Activated CD4-positive, alpha-beta T cell treated with anti-CD3 and anti-CD28 coated beads for 48 hours (primary cell): ENCODE results near the gene GCGR.

Source experiments
- DNase-seq: peaks from one replicate; pipeline ENCODE4 v3.0.0-alpha.2; 2020

Gene GCGR

DNA sequence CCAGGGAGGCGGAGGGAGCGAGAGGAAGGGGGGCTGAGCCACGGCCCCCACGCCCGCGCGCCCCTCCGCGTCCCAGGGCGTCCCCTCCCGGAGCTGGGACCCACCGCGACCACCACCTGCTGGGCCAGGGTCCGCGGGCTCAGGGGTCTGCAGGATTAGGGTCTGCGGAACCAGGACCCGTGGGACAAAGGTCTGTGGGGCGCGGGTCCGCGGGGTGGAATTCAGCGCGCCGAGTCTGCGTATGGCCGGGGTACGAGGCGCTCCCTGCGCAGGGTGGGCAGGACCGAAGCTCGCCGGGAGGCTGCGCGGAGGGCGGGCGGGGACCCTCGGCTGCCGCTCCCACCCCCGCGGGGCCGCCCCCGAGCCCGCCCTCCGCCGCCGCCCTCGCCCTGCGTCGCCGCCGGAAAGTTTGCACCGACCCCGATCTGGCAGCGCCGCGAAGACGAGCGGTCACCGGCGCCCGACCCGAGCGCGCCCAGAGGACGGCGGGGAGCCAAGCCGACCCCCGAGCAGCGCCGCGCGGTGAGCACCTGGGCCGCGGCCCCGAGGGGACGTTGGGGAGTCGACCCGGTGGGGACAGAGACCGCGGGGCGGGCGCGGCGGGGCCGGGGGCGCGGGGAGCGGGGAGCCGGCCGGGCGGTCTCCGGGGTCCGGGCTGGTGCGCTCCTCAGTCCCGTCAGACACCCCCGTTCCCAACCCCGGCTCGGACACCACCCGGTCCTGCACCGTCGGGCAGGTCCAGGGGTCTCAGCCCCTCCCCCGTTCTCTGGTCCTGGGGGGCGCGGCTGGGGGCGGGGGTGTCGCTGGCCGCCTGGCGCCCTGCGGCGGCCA, at the start of gene GCGR:
TSS of gene GCGR (plus strand) at position 423 of the 831 bp plus-strand sequence. CDS start 4,869 bp downstream, outside the sequence.
- no peak for DNase-seq

DNA sequence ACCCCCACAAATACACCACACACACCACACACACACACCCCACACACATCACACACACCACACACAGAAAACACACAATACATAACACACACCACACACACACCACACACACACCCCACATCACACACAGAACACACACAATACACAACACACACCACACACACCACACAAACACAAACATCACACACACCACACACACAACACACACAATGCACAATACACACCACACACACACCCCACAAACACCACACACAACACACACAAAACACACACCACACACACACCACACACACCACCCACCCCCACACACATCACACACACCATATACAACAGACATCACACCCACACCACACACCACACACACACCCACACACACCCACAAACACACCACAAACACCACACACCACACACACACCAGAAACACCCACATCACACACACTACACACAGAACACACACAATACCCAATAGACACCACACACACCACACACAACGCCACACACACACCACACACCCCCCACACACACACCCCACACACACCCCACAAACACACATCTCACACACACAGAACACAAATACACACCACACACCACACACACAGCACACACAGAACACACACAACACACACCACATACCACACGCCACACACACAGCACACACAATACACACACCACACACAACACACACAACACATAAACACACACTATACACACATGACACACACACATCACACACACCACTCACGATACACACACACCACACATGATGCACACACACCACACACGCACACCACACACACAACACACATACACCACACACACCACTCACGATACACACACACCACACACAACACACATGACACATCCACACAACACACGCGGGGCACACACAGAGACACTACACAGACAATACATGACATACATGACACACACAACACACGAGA, 11.0 kb upstream of the GCGR start:
- no peak for DNase-seq

DNA sequence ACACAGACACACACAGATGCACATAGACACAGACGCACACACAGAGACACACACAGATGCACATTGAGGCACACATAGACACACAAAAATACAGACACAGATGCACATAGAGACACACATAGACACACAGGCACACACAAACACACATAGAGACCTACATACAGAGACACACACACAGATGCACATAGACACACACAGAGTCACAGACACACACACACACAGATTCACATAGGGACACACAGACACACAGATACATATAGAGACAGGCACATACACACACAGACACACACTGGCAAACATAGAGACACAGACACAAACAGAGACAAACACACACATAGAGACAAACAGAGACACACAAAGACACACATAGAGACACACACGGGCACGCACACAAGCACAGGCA, 9.9 kb upstream of the GCGR start:
- no peak for DNase-seq

DNA sequence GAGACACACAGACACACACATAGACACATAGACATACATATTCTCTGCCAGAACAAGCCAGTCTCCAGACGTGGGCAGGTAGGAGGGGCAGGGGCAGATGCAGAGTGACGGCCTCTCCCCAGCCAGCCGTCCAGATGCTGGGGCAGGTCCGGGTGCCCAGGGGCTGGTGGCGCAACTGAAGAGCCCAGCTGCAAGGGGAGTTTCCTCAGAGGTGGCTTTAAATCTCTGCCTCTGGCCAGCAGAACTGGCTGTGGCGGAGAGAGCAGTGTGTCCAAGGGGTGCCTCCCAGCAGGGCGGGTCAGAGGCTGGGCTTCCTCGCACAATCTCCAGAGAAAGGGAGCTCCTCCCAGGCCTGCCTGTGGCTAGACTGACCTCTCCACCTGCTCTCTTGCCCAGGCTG, 9.4 kb upstream of the GCGR start:
- no peak for DNase-seq

DNA sequence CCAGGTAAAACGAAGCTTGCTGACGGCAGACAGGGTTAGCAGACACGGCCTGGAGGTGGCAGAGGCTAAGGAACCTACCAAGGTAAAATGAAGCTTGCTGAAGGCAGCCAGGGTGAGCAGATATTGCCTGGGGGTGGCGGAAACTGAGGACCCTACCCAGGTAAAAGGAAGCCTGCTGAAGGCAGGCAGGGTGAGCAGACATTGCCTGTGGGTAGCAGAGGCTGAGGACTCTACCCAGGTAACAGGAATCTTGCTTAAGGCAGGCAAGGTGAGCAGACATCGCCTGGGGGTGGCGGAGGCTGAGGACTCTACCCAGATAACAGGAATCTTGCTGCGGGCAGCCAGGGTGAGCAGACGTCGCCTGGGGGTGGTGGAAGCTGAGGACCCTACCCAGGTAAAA, 2.6 kb upstream of the GCGR start:
- DNase-seq: no peak

DNA sequence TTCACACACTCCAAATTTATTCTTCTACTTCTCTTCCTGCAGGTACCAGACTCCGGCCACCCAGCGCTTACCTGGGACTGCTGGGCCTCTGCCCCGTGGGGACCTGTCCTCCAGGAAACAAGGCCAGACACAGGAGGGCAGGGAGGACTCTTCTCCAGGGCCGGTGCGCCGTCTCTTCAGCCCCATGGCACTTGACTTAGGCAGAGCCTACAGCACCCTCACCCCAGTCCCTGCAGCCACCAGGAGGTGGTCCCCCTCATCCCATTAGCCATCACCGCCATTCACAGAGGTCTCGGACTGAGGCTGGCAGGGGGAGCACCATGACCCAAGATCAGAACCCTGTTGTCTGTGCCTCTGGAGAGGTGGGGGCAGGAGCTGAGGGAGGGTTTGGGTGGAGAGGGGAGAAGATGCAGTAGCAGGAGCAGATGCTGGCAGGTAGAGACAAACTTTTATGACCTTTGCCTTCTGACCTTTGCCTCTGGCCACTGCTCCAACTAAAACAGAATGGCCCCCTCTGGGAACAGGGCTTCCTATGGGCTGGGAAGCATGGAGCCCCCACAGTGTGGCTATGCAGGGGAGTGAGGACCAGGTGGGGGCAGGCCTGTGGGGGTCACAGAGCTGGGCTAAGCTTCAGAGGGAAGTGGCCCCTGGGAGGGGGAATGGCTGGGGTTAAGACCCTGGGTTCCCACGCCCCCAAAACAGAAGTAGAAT, 1.7 kb upstream of the GCGR start:
- DNase-seq: no peak

DNA sequence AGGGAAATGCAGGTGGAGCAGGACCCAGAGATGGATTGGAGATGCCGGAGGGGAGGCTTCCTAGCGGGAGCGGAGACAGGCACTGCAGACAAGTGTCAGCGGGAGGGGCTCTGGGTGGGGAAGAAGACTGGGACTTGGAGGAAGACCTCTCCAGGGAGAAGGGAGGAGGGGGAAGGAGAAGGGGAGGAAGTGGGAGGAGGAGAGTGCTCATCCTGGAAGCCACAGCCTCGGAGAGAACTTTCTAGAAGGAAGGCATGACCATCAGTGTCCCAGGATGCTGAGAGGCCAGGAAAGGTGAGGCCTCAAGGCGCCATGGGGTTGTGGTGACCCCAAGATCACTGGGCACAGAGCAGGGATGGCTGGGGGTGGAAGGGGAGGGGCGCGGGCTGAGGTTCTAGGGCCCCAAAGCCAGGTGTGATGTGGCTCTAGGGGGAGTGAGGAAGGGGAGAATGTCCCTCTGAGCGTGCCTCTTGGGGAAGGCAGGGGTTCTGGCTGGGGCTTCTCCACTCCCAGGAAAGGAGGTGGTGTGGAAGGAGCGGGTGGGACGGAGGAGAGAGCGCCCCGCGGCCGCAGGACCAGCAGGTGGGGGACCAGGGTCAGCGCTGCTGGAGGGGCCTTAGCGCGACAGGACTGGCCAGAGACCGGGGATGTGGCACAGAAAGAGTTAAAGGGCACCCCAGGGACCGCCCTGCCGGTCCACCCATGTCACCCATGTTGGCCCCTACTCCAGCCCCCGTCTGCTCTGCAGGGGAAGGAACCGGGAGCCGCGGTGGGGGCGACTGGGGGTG, 900 bp upstream of the GCGR start:
- DNase-seq: no peak

DNA sequence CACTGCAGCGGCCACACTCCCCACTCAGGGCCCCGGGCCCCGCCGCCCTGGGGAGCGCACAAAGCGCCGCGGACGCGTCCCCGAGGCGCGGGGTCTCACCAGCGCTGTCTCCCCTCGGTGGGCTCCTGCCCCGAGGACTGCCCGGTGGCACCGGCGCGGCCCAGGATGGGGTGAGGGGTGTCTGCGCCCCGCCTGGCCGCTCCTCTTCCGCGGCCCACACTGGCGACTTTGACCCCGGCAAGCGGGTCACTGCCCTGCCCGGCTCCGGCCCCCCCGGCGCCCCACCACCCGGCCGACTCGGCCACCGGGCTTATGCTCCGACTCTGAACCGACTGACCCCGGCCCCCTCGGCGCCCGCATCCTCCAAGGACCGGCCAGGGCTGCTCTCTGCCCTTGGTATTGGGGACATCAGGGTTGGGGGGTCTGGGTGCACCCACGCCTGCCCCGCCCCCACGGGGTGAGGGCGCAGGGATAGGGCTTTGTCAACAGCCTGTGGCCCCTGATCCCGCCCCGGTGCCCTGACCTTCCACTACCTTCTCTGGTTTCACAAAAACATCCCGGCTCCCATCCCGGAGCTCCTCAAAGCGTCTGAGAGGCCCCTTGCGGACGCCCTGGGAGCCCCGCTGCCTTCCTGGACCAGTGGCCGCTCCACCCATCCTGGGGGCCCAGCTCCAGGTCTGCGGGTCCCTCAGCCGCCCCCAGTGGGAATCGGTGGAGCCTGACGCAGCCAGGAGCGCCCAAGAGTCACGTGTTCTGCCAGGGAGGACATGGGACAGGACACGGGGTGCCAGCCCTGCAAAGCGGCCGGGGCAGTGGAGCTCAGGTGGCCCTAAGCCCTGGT, 829 bp downstream of the GCGR start:
- DNase-seq: no peak

DNA sequence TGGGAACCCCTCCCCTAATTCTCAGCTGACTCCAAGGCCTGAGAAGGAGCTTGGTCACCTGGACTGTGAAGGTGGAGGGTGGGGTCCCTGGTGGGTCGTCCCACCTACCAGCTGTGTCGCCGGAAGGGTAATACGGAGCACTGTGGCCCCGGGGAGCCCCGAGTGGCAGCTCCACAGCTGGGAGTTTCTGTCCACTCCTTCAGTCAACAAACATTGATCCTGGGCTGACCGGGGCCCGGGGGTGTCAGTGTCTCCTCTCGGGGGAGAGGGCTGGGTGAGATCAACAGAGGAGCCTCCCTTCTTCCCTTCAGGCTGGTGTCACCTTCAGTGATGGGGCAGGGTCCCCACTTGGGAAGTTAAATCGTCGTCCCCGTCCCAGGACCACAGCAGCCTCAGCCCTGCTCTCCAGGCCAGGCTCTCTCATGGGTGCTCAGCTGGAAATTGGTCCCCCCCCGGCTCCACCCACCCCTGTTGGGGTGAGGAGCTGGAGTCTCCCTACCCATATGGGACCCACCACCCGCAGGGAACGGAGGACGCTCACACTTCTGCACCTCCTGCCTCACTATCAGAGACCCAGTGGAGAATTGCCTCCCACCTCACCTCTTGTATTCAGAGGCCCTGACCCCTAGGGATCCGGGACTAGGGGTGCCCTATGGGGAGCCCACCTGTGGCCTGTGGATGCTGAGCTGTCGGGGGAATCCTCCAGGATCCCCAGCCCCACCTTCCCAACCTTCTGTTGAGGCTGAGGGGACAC, 1.9 kb downstream of the GCGR start:
- DNase-seq: no peak

DNA sequence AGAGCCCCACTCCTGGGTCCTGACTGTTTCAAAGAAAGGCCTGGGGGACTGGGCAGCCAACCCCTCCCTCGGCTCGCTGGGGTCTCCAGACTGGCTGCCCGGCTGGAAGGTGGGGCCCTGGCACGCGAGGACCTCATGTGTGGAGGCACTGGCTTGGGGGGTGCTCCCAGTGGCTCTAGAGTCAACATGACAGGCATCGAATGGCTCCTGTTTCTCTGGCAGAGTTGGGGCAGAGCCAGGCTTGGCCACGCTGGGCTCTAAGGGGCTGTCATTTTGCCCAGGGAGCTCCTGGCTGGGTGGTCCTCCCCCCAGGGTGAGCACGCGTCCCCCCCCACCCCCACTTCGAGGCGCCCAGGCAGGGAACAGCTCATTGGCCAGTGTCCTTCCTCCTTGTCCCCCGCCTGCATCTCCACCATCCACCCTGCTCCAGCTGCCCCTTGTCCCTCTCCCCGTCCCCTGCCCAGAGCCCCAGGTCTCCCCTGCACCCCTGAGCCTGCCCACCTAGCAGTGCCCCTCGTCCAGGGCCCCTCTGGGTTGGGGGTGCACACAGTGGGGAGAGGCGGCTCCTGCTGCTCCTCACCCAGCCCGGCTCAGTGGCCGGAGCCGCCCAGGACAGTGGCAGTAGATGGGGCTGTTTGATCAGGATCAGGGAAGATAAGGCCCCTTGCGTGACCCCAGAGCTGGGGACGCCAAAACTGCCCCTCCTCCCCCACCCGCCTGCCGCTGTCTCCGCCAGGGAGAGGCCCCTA, 2.7 kb downstream of the GCGR start:
- DNase-seq: no peak

DNA sequence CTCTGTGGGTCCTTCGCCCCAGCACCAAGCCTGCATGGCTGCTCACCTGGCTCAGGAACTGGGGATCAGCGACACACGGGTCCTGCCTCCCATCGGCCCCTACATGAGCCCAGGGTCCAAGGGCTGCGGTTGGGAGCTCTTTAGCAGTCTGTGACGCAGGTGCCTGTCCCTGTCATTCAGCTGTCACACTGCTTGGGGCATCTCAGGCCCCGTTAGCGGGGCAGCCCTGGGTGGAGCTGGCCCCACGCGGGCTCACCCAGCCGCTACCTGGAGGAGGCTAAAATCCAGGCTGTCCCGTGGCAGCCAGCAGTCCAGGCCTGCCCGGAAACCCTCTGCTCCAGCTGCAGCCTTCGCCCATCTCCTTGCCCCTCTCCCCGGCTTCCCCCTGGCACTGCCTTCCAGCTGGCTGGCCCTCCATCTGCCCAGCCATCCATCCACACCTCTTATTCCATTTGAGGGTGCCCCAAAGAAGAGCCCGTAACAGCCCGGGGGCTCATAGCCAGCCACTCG, 3.3 kb downstream of the GCGR start:
- no peak for DNase-seq

DNA sequence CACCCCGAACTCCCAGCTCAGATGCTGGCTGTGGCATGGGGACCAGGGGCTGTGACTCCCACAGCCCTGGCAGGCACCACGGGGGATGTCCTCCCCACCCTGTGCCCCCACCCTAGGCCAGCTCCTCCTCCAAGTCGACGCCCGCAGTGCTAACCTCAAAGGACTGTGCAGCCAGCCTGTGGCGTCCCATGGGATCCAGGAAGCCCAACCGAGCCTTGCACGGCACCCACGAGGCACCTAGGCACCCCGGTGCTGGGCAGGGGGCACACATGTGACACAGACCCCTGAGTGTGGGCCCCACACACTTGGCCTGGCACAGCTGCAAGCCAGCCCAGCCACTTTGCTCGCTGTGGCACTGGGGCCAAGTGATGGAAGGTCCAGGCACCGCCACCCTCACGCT, 3.9 kb downstream of the GCGR start:
- no peak for DNase-seq

DNA sequence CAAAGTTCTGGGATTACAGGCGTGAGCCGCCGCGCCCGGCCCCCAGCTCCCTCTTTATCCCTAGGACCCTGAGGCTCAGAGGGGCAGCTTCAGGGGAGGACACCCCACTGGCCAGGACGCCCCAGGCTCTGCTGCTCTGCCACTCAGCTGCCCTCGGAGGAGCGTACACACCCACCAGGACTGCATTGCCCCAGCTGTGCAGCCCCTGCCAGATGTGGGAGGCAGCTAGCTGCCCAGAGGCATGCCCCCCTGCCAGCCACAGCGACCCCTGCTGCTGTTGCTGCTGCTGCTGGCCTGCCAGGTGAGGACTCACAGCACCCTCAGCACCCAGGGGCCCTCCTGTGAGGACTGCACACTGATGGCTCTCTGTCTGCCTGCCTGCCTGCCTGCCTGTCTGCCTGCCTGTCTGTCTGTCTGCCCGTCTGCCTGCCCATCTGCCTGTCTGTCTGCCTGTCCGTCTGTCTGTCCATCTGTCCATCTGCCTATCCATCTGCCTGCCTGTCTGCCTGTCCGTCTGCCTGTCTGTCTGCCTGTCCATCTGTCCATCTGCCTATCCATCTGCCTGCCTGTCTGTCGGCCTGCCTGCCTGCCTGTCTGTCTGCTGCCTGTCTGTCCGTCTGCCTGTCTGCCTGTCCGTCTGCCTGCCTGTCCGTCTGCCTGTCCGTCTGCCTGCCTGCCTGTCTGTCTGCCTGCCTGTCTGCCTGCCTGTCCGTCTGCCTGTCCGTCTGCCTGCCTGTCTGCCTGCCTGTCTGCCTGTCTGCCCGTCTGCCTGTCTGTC, 5.0 kb downstream of the GCGR start:
- no peak for DNase-seq

DNA sequence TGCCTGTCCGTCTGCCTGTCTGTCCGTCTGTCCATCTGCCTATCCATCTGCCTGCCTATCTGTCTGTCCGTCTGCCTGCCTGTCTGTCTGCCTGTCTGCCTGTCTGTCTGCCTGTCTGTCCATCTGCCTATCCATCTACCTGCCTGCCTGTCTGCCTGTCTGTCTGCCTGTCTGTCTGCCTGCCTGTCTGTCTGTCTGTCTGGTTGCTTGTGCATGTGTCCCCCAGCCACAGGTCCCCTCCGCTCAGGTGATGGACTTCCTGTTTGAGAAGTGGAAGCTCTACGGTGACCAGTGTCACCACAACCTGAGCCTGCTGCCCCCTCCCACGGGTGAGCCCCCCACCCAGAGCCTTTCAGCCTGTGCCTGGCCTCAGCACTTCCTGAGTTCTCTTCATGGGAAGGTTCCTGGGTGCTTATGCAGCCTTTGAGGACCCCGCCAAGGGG, 5.6 kb downstream of the GCGR start:
- no peak for DNase-seq

DNA sequence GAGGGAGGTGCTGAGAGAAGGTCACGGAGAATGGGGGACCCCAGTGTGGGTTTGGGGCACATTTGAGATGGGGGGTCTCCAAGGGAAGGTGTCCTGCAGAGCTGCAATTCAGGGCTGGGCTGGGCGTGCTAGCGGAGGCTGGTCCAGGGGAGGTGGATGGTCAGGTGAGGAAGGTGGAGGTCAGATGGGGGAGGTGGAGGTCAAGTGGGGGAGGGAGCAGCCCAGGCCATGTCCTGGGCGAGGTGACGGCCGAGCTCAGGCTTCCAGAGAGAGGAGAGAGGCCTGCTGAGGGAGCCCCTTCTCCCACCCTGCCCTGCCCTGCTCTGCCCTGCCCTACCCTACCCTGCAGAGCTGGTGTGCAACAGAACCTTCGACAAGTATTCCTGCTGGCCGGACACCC, 6.5 kb downstream of the GCGR start:
- no peak for DNase-seq

DNA sequence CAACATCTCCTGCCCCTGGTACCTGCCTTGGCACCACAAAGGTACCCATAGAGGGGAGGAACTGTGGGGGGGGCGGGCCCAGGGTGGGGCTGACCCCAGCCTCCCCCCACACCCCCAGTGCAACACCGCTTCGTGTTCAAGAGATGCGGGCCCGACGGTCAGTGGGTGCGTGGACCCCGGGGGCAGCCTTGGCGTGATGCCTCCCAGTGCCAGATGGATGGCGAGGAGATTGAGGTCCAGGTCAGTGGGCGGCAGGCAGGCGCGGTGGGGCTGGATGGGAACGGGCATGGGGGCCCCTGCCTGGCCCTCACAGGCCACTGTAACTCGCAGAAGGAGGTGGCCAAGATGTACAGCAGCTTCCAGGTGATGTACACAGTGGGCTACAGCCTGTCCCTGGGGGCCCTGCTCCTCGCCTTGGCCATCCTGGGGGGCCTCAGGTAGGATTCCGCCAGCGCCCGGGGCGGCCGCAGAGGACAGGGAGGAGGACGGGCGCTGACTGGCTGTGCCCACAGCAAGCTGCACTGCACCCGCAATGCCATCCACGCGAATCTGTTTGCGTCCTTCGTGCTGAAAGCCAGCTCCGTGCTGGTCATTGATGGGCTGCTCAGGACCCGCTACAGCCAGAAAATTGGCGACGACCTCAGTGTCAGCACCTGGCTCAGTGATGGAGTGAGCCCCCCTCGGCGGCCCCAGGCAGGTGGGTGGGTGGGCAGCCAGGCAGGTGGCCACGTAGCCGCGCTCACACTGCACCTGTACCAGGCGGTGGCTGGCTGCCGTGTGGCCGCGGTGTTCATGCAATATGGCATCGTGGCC, 7.1 kb downstream of the GCGR start:
- DNase-seq: no peak

DNA sequence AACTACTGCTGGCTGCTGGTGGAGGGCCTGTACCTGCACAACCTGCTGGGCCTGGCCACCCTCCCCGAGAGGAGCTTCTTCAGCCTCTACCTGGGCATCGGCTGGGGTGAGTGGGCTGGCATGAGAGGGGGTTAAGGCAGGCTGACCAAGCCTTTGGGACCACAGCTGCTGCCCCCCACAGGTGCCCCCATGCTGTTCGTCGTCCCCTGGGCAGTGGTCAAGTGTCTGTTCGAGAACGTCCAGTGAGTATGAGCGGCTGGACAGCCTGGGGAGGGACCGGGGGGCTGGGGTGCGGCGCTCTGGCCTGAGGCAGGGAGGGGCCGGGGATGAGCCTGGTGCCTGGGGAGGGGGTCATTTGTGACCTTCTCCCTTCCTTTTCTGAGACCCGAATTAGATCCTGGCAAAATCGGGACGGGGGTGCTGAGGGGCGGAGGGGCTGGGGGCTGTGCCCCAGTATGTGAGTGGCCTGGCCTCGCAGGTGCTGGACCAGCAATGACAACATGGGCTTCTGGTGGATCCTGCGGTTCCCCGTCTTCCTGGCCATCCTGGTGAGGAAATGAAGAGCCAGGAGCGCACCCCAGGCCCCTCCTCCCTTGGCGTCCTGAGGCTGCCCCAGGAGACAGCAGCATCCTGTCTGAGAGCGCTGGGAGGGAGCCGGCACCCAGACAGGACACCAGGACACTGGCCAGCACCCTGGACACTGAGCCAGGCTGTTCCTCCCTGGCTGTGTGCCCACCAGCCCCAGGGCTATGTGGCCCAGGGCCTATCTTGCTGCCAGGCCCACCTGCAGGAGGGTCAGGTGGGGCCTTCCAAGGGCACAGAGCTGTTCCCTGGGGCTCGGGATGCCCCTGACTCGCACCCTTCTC, 8.0 kb downstream of the GCGR start:
- DNase-seq: no peak
